Endodermal cell (in vitro differentiated cells): Measurements from ENCODE around the gene HSPB7. TPM values are rescaled to one million over a fixed set of nuclear protein-coding genes. Genes with fewer than 3 reads are reported as not detected.
"Not testable (repeated sequence)": the region's sequence is repeated elsewhere in the genome, so short reads cannot be mapped to it uniquely, and the experiment has no call there.

ENCODE experiments used
- DNase-seq: peaks from one replicate; pipeline ENCODE4 v3.0.0-alpha.2; 2017
- H3K27ac ChIP-seq: 2 replicates; pipeline ENCODE4 v1.5.1; 2013; ENCODE audit warnings: mild to moderate bottlenecking, low read depth, low read length, moderate library complexity
- H3K27me3 ChIP-seq: 2 replicates; pipeline ENCODE4 v1.6.1; 2013; ENCODE audit warnings: mild to moderate bottlenecking, low read length, moderate library complexity; ENCODE audit not compliant: insufficient read depth, control insufficient read depth, poor library complexity, severe bottlenecking
- H3K36me3 ChIP-seq: 2 replicates; pipeline ENCODE4 v1.7.0; 2013; ENCODE audit warnings: mild to moderate bottlenecking, low read length, moderate library complexity; ENCODE audit not compliant: control insufficient read depth, insufficient read depth
- H3K4me1 ChIP-seq: one replicate; pipeline ENCODE4 v1.7.0; 2013; ENCODE audit warnings: low read length; ENCODE audit not compliant: control insufficient read depth, insufficient read depth
- H3K4me3 ChIP-seq: 2 replicates; pipeline ENCODE4 v1.5.1; 2013; ENCODE audit warnings: mild to moderate bottlenecking, low read length, moderate library complexity
- H3K9ac ChIP-seq: 2 replicates; pipeline ENCODE4 v1.6.1; 2013; ENCODE audit warnings: mild to moderate bottlenecking, low read length, moderate library complexity; ENCODE audit not compliant: poor library complexity, severe bottlenecking; ENCODE audit errors: extremely low read depth
- H3K9me3 ChIP-seq: 2 replicates; pipeline ENCODE4 v1.6.1; 2013; ENCODE audit warnings: mild to moderate bottlenecking, low read length, moderate library complexity; ENCODE audit not compliant: control insufficient read depth
- H3K27ac Mint-ChIP-seq: 2 replicates; pipeline ENCODE4 v1.8.0; 2020; ENCODE audit warnings: mixed read lengths
- H3K27me3 Mint-ChIP-seq: 2 replicates; pipeline ENCODE4 v1.8.0; 2021; ENCODE audit warnings: mild to moderate bottlenecking, mixed read lengths; ENCODE audit not compliant: insufficient read depth
- H3K36me3 Mint-ChIP-seq: 2 replicates; pipeline ENCODE4 v1.8.0; 2020; ENCODE audit warnings: low read depth, mixed read lengths
- H3K4me1 Mint-ChIP-seq: 2 replicates; pipeline ENCODE4 v1.8.0; 2020; ENCODE audit warnings: mixed read lengths
- H3K4me3 Mint-ChIP-seq: 2 replicates; pipeline ENCODE4 v1.8.0; 2020; ENCODE audit warnings: mild to moderate bottlenecking, moderate library complexity, mixed read lengths
- H3K9me3 Mint-ChIP-seq: 2 replicates; pipeline ENCODE4 v1.8.0; 2020; ENCODE audit warnings: mild to moderate bottlenecking, mixed read lengths
- CTCF ChIP-seq: fragments of 200-600 bp; sonication (generic); conservative IDR thresholded peaks from 2 replicates; pipeline ENCODE4 v1.5.0; 2021; ENCODE audit warnings: antibody characterized with exemption, mild to moderate bottlenecking
- WGBS, 2 experiments: methylation state at CpG; one replicate each; pipeline versions ENCODE4 v1.1.5 to v1.1.7; 2013; ENCODE audit warnings: missing lambda C conversion rate in 2 of 2, mixed read lengths in 1 of 2; ENCODE audit not compliant: insufficient coverage in 1 of 2, insufficient read length in 1 of 2; 5-methylcytosine and 5-hydroxymethylcytosine counted together
- total RNA-seq, 2 donors: library from RNA; stranded (reverse); fragmentation: NEBNext Ultra II Directional in 1 of 2; extraction: Animal tissue kit (Norgen Biotek cat#: 25700) in 1 of 2; gene quantifications; 2 replicates in 1 of 2; 3 replicates in 1 of 2; pipeline ENCODE4 v1.2.1, GENCODE V29; 2021

HSPB7 gene
- total RNA-seq, 2 donors from 2014 or later: 0.15 TPM; not detected in 1

DNA sequence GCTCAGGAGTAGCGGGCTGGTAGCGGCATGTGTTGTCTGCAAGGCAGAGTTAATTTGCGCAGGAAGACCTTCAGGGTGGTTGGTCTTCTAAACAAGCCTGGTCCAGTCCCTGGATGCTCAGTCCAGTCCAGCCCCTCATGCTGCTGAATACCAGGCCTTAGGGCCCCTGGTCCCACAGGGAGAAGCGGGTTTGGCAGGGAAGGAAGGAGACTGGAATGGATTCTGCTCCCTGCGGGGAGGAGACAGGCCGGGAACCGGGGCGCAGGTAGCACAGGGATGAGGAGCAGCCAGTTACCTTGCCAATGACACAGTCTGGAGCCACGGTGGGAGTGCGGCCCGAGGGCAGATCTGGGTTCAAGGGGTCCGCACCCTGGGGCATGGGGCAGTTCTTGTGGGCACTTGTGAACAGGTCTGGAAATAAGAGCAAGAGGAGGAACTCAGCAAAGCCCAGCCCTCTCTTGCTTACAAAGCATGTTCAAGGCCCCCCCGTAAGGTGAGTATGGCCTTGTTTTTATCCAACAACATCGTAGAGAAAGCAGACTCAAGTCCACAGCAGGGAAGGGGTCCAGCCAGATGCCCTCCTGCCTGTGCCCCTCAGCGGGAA is 45.5 kb upstream of the HSPB7 start:
- DNase-seq: no peak
- no peak overlapping the region for H3K9ac ChIP-seq
- H3K36me3 Mint-ChIP-seq: no peaks in the 10 kb centered on the region
- H3K27me3 Mint-ChIP-seq: peaks cover 21% of the 10 kb centered on the region
- no peak overlapping the region for H3K4me3 ChIP-seq
- H3K4me3 Mint-ChIP-seq: no peak overlapping the region
- no peaks in the 10 kb centered on the region for H3K36me3 ChIP-seq
- no peaks in the 10 kb centered on the region for H3K9me3 Mint-ChIP-seq
- H3K9me3 ChIP-seq: no peaks in the 10 kb centered on the region
- no peak overlapping the region for H3K27ac ChIP-seq
- no peaks in the 10 kb centered on the region for H3K27me3 ChIP-seq
- WGBS, 2 experiments: 90 to 91% methylated on average over 12 to 15 of the region's 15 CpGs
- no peak overlapping the region for H3K27ac Mint-ChIP-seq
- TF ChIP-seq CTCF: no peak
- peaks cover 18% of the 10 kb centered on the region for H3K4me1 Mint-ChIP-seq
- no peaks in the 10 kb centered on the region for H3K4me1 ChIP-seq

- Mint-ChIP-seq H3K4me1 (peaks cover 18% of the 10 kb centered on the region), H3K27me3 (peaks cover 21% of the 10 kb centered on the region)
- H3K27ac ChIP-seq, H3K36me3 ChIP-seq, H3K27ac Mint-ChIP-seq, DNase-seq, H3K4me3 Mint-ChIP-seq, H3K4me1 ChIP-seq, H3K9ac ChIP-seq, H3K9me3 Mint-ChIP-seq, H3K4me3 ChIP-seq, H3K36me3 Mint-ChIP-seq, H3K9me3 ChIP-seq, H3K27me3 ChIP-seq: not testable (repeated sequence)
- WGBS, 2 experiments: 93 to 95% methylated on average over 6 to 9 of the region's 9 CpGs
Observed at GRCh38 chr1:16062687-16063075, 44.8 kb upstream of the HSPB7 start.

GRCh38 chr1:16061989-16062686 is 44.3 kb upstream of the HSPB7 start:
- H3K9ac ChIP-seq, H3K4me1 ChIP-seq, H3K36me3 Mint-ChIP-seq, H3K9me3 Mint-ChIP-seq, H3K27me3 ChIP-seq, H3K27ac Mint-ChIP-seq, H3K4me3 Mint-ChIP-seq, H3K4me3 ChIP-seq, H3K9me3 ChIP-seq, H3K36me3 ChIP-seq, DNase-seq, H3K27ac ChIP-seq: not testable (repeated sequence)
- Mint-ChIP-seq H3K4me1 (peaks cover 18% of the 10 kb centered on the region), H3K27me3 (peaks cover 16% of the 10 kb centered on the region)
- WGBS, 2 experiments: 86 to 93% methylated on average over 3 to 14 of the region's 18 CpGs

- H3K9ac ChIP-seq: no peak overlapping the region
- no peak overlapping the region for H3K27ac ChIP-seq
- H3K27ac Mint-ChIP-seq: no peak overlapping the region
- H3K4me3 Mint-ChIP-seq: no peak overlapping the region
- H3K4me1 Mint-ChIP-seq: peaks cover 18% of the 10 kb centered on the region
- no peaks in the 10 kb centered on the region for H3K4me1 ChIP-seq
- no peaks in the 10 kb centered on the region for H3K9me3 Mint-ChIP-seq
- no peaks in the 10 kb centered on the region for H3K9me3 ChIP-seq
- H3K36me3 ChIP-seq: no peaks in the 10 kb centered on the region
- WGBS, 2 experiments: 85 to 100% methylated on average over 3 of the region's 3 CpGs
- H3K27me3 ChIP-seq: no peaks in the 10 kb centered on the region
- H3K27me3 Mint-ChIP-seq: peaks cover 15% of the 10 kb centered on the region
- no peaks in the 10 kb centered on the region for H3K36me3 Mint-ChIP-seq
- TF ChIP-seq CTCF: no peak
- no peak for DNase-seq
- no peak overlapping the region for H3K4me3 ChIP-seq
Observed at GRCh38 chr1:16061266-16061665, 43.4 kb upstream of the HSPB7 start.

GRCh38 chr1:16058394-16059120 is 40.7 kb upstream of the HSPB7 start:
- WGBS, 2 experiments: 80 to 100% methylated on average over 2 to 7 of the region's 20 CpGs
- H3K9me3 ChIP-seq, H3K9me3 Mint-ChIP-seq, H3K27ac ChIP-seq, H3K4me3 Mint-ChIP-seq, H3K4me1 Mint-ChIP-seq, H3K4me1 ChIP-seq, H3K27me3 Mint-ChIP-seq, DNase-seq, H3K4me3 ChIP-seq, H3K36me3 Mint-ChIP-seq, H3K27ac Mint-ChIP-seq, H3K36me3 ChIP-seq, H3K9ac ChIP-seq, H3K27me3 ChIP-seq: not testable (repeated sequence)
